Thyroid gland (tissue), 4 donors: ENCODE measurements around the gene C1orf159. TPM values are rescaled to one million over a fixed set of nuclear protein-coding genes. Genes with fewer than 3 reads are reported as not detected.

Experiments
- DNase-seq, 2 donors: peaks; one replicate each; pipeline ENCODE4 v3.0.0-alpha.2; 2019
- H3K27ac ChIP-seq, 3 donors: fragments of 200-600 bp; sonication (generic); 1 replicate in 2 of 3; 2 replicates in 1 of 3; pipeline ENCODE4 v1.5.1; 2016 to 2019; ENCODE audit warnings: mild to moderate bottlenecking in 1 of 3, moderate library complexity in 1 of 3
- H3K27me3 ChIP-seq: fragments of 200-600 bp; sonication (generic); one replicate; pipeline ENCODE4 v1.5.1; 2019
- H3K36me3 ChIP-seq, 2 donors: fragments of 200-600 bp; sonication (generic); one replicate each; pipeline ENCODE4 v1.5.1; 2016 to 2019
- H3K4me1 ChIP-seq, 2 donors: fragments of 200-600 bp; sonication (generic); one replicate each; pipeline ENCODE4 v1.5.1; 2017 to 2019
- H3K4me3 ChIP-seq, 3 donors: fragments of 200-600 bp; sonication (generic); replicated peaks in 1 of 3; 1 replicate in 2 of 3; 2 replicates in 1 of 3; pipeline ENCODE4 v1.5.1; 2016; ENCODE audit warnings: mild to moderate bottlenecking in 1 of 3
- H3K9me3 ChIP-seq: fragments of 200-600 bp; sonication (generic); one replicate; pipeline ENCODE4 v1.5.1; 2017
- POLR2A ChIP-seq, 2 donors: fragments of 450-650 bp; IDR thresholded peaks; one replicate each; pipeline ENCODE4 v1.6.1; 2017; ENCODE audit warnings: antibody characterized with exemption in 2 of 2, mild to moderate bottlenecking in 2 of 2, moderate library complexity in 1 of 2
- WGBS, 2 donors: methylation state at CpG; one replicate each; pipeline ENCODE4 v1.1.5; 2017; 5-methylcytosine and 5-hydroxymethylcytosine counted together
- intact Hi-C: fragments of 100-400 bp; cut with DNase I; formaldehyde crosslinking; loops from one replicate; pipeline ENCODE4 v1.15.1; 2023
- total RNA-seq, 4 donors: library from RNA; depleted of rRNA; stranded (reverse); fragments of >200 nt; gene quantifications; one replicate each; pipeline ENCODE4 v1.2.3, GENCODE V29; 2016
- TF ChIP-seq, protein P1 (sequence below), 6 experiments: fragments of 200-600 bp in 3 of 6; fragments of 450-650 bp in 3 of 6; sonication (generic) in 3 of 6; IDR thresholded peaks; one replicate each; pipeline ENCODE4 v1.5.1; 2016 to 2019; ENCODE audit warnings: antibody characterized with exemption in 6 of 6, mild to moderate bottlenecking in 2 of 6, inconsistent platforms in 1 of 6, moderate library complexity in 1 of 6

The C1orf159 gene
- total RNA-seq, 4 donors from 2014 or later, result 10.3 to 27.6 (median 19.6) TPM

- Histone ChIP-seq H3K36me3 (no peaks in the 10 kb centered on the region), H3K4me3 (no peak overlapping the region), H3K9me3 (no peaks in the 10 kb centered on the region), H3K4me1 (peaks cover 0 to 5% of the 10 kb centered on the region in 2 donors), H3K27me3 (no peaks in the 10 kb centered on the region), H3K27ac (no peak overlapping the region)
- TF ChIP-seq, protein P1, sequence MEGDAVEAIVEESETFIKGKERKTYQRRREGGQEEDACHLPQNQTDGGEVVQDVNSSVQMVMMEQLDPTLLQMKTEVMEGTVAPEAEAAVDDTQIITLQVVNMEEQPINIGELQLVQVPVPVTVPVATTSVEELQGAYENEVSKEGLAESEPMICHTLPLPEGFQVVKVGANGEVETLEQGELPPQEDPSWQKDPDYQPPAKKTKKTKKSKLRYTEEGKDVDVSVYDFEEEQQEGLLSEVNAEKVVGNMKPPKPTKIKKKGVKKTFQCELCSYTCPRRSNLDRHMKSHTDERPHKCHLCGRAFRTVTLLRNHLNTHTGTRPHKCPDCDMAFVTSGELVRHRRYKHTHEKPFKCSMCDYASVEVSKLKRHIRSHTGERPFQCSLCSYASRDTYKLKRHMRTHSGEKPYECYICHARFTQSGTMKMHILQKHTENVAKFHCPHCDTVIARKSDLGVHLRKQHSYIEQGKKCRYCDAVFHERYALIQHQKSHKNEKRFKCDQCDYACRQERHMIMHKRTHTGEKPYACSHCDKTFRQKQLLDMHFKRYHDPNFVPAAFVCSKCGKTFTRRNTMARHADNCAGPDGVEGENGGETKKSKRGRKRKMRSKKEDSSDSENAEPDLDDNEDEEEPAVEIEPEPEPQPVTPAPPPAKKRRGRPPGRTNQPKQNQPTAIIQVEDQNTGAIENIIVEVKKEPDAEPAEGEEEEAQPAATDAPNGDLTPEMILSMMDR (IDR thresholded peaks at IDR 0.05), result no peak
- TF ChIP-seq POLR2A (IDR thresholded peaks at IDR 0.05), result no peak
- intact Hi-C loops, result loop anchor here (10.0 kb wide), 1 partner anchor 262 kb away; the partner anchor contains the start of gene AURKAIP1
- WGBS, 2 donors, result 91 to 94% methylated on average over 30 of the region's 30 CpGs
- no peak for DNase-seq
These were observed 3.5 kb downstream of the C1orf159 start for GRCh38 chr1:1112237-1112985.

- no peaks in the 10 kb centered on the region for H3K9me3 ChIP-seq
- 94 to 95% methylated on average over 23 to 28 of the region's 28 CpGs for WGBS, 2 donors
- no peak for TF ChIP-seq POLR2A (IDR thresholded peaks at IDR 0.05)
- TF ChIP-seq, protein P1 (IDR thresholded peaks at IDR 0.05), result no peak
- peaks cover 0 to 5% of the 10 kb centered on the region in 2 donors for H3K4me1 ChIP-seq
- intact Hi-C loops, result loop anchor here (10.0 kb wide), 1 partner anchor 263 kb away; the partner anchor contains the start of gene AURKAIP1
- no peaks in the 10 kb centered on the region for H3K36me3 ChIP-seq
- no peak overlapping the region for H3K27ac ChIP-seq
- peak in 1 of 2 donors; percentile 0 for DNase-seq
- H3K27me3 ChIP-seq, result no peaks in the 10 kb centered on the region
- no peak overlapping the region for H3K4me3 ChIP-seq
These were observed 4.2 kb downstream of the C1orf159 start for GRCh38 chr1:1111516-1112236.

DNA sequence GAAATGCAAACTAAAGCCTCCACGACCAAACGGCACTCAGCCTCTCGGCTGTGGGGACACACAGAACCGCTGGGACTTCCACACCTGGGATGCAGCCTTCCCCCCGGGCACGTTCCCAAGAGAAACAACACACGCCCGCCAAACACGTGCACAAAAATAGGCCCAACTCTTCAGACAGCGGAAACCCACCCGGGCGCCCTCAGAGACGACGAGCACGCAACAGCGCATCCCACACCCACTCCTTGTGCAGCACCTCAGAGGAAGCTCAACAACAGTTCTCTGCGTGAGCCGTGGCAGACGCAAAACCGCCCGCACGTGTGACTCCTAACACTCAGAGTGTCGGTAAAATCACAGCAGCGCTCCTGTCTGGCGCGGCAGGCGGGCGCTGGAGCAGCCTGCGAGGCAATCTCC lies 5.3 kb downstream of the C1orf159 start:
- Histone ChIP-seq H3K27ac (no peak overlapping the region), H3K27me3 (no peaks in the 10 kb centered on the region), H3K36me3 (no peaks in the 10 kb centered on the region), H3K4me1 (peaks cover 0 to 5% of the 10 kb centered on the region in 2 donors), H3K9me3 (no peaks in the 10 kb centered on the region), H3K4me3 (no peak overlapping the region)
- 86 to 91% methylated on average over 26 to 29 of the region's 29 CpGs for WGBS, 2 donors
- no peak for TF ChIP-seq POLR2A (IDR thresholded peaks at IDR 0.05)
- TF ChIP-seq, protein P1 (IDR thresholded peaks at IDR 0.05), result no peak
- DNase-seq, result no peak
- intact Hi-C loops, result loop anchor here (10.0 kb wide), 1 partner anchor 264 kb away; the partner anchor contains the start of gene AURKAIP1

DNA sequence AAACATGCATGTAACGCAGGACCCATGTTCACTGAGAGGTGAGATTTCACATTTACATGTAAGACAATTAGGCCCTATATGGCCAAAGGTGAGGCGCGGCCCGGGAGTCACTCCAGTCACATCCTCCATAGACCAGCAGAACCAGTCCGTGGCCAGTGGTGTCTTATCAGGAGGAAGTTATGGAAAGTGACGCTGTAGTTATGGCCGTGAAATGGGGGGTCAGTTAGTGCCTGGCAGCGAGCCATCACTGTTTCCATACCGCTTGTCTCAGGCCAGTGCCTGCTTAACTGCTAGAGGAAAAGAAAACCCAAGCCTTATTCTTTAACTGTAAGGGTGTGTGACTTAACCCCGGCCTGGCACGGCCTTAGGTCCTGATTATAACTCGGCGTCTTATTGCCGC lies 6.1 kb downstream of the C1orf159 start:
- no peaks in the 10 kb centered on the region for H3K9me3 ChIP-seq
- no peak overlapping the region for H3K27ac ChIP-seq
- no peaks in the 10 kb centered on the region for H3K4me1 ChIP-seq
- TF ChIP-seq POLR2A (IDR thresholded peaks at IDR 0.05), result no peak
- TF ChIP-seq, protein P1 (IDR thresholded peaks at IDR 0.05), result no peak
- no peaks in the 10 kb centered on the region for H3K36me3 ChIP-seq
- intact Hi-C loops, result loop anchor here (10.0 kb wide), 1 partner anchor 265 kb away; the partner anchor contains the start of gene AURKAIP1
- no peaks in the 10 kb centered on the region for H3K27me3 ChIP-seq
- WGBS, 2 donors, result 81 to 82% methylated on average over 14 of the region's 14 CpGs
- H3K4me3 ChIP-seq, result no peak overlapping the region
- no peak for DNase-seq
